MM.1S (cell line): Measurements from ENCODE around the gene LINC01488.

Source experiments
- DNase-seq: peaks from one replicate; pipeline ENCODE4 v3.0.0-alpha.2; 2015
- H2AFZ ChIP-seq: fragments of 300-600 bp; sonication (generic); 2 replicates; pipeline ENCODE4 v1.6.0; 2016; ENCODE audit warnings: antibody characterized with exemption, low read length
- H3F3A ChIP-seq: fragments of 300-600 bp; sonication (generic); 2 replicates; pipeline ENCODE4 v1.6.1; 2016; ENCODE audit warnings: mild to moderate bottlenecking, antibody characterized with exemption, low read length, moderate library complexity, mixed read lengths; ENCODE audit not compliant: insufficient read depth
- H3K27ac ChIP-seq: fragments of 300-600 bp; sonication (generic); 2 replicates; pipeline ENCODE4 v1.5.1; 2016; ENCODE audit warnings: mild to moderate bottlenecking, low read length
- H3K27me3 ChIP-seq: fragments of 300-600 bp; sonication (generic); replicated peaks from 2 replicates; pipeline ENCODE4 v1.6.0; 2016; ENCODE audit warnings: low read length; ENCODE audit not compliant: insufficient read depth
- H3K36me3 ChIP-seq: fragments of 300-600 bp; sonication (generic); replicated peaks from 2 replicates; pipeline ENCODE4 v1.6.1; 2016; ENCODE audit warnings: mild to moderate bottlenecking, low read length, mixed read lengths; ENCODE audit not compliant: insufficient read depth
- H3K4me1 ChIP-seq: fragments of 300-600 bp; sonication (generic); 2 replicates; pipeline ENCODE4 v1.6.1; 2016; ENCODE audit warnings: low read length, mixed read lengths
- H3K4me2 ChIP-seq: fragments of 300-600 bp; sonication (generic); 2 replicates; pipeline ENCODE4 v1.6.0; 2016; ENCODE audit warnings: low read depth, low read length
- H3K4me3 ChIP-seq: fragments of 300-600 bp; sonication (generic); 2 replicates; pipeline ENCODE4 v1.5.1; 2016; ENCODE audit warnings: low read length, mixed read lengths
- H3K79me2 ChIP-seq: fragments of 300-600 bp; sonication (generic); 2 replicates; pipeline ENCODE4 v1.6.1; 2016; ENCODE audit warnings: mixed run types, low read length, mixed read lengths
- H3K9ac ChIP-seq: fragments of 300-600 bp; sonication (generic); 2 replicates; pipeline ENCODE4 v1.6.1; 2016; ENCODE audit warnings: low read length, mixed read lengths
- H3K9me2 ChIP-seq: fragments of 300-600 bp; sonication (generic); replicated peaks from 2 replicates; pipeline ENCODE4 v1.6.1; 2016; ENCODE audit warnings: mild to moderate bottlenecking, low read length, mixed read lengths; ENCODE audit not compliant: insufficient read depth
- H3K9me3 ChIP-seq: fragments of 300-600 bp; sonication (generic); replicated peaks from 2 replicates; pipeline ENCODE4 v1.6.1; 2016; ENCODE audit warnings: mild to moderate bottlenecking, low read length, mixed read lengths; ENCODE audit not compliant: insufficient read depth
- H4K20me1 ChIP-seq: fragments of 300-600 bp; sonication (generic); 2 replicates; pipeline ENCODE4 v1.6.1; 2016; ENCODE audit warnings: mild to moderate bottlenecking, low read length, moderate library complexity, mixed read lengths; ENCODE audit not compliant: insufficient read depth
- EZH2 ChIP-seq: fragments of 300-600 bp; sonication (generic); optimal IDR thresholded peaks from 2 replicates; pipeline ENCODE3; 2017; ENCODE audit warnings: low read depth, mild to moderate bottlenecking, antibody characterized with exemption, low read length, mixed read lengths
- EZH2phosphoT487 ChIP-seq: fragments of 300-600 bp; sonication (generic); IDR thresholded peaks from 2 replicates; pipeline ENCODE4 v1.6.1; 2018; ENCODE audit warnings: antibody characterized with exemption, low read length
- TF ChIP-seq, protein P1 (sequence below): fragments of 300-600 bp; sonication (generic); IDR thresholded peaks from 2 replicates; pipeline ENCODE4 v1.5.1; 2016; ENCODE audit warnings: antibody characterized with exemption, low read length, mixed read lengths

LINC01488 gene

DNA sequence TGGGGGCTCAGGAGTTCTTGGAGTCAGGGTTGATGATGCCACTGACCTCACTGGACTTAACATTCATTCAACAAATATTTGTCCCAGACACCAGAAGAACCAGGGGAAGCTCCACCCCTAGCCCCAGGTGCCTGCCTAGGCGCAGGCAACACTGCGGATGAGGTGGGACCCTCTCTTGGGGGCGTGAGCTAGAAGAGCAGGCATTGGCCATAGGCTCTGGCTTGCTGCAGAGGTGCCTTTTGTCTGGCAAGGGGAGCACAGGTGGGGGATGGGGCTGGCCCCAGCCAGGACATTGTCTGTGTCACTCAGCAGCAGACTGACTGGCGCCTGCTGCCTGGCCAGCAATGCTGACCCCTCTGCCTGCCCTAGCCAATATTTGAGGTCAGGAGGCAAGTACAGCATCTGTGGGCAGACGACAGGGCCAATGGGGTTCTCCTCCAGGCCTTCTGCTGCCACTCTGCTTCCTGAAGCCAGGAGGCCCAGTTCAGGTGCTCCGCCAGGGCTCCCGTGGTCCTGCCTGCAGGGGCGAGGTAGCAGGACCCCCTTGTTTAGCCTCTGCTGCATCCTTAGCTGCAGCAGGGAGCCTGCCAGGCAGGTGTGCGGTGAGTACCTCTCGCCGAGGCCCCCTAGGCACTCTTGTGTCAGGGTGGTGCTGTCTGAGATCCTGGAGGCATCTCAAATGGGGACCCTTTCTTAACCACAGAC lies 4.0 kb downstream of the LINC01488 start:
- no peaks in the 10 kb centered on the region for H3K36me3 ChIP-seq
- H3K9me2 ChIP-seq, result no peaks in the 10 kb centered on the region
- H3K27ac ChIP-seq, result no peak overlapping the region
- H4K20me1 ChIP-seq, result no peaks in the 10 kb centered on the region
- H3F3A ChIP-seq, result no peaks in the 10 kb centered on the region
- H3K9me3 ChIP-seq, result no peaks in the 10 kb centered on the region
- H3K4me1 ChIP-seq, result no peaks in the 10 kb centered on the region
- no peaks in the 10 kb centered on the region for H3K79me2 ChIP-seq
- DNase-seq, result no peak
- TF ChIP-seq EZH2phosphoT487 (no peak), EZH2 (no peak)
- TF ChIP-seq, protein P1, sequence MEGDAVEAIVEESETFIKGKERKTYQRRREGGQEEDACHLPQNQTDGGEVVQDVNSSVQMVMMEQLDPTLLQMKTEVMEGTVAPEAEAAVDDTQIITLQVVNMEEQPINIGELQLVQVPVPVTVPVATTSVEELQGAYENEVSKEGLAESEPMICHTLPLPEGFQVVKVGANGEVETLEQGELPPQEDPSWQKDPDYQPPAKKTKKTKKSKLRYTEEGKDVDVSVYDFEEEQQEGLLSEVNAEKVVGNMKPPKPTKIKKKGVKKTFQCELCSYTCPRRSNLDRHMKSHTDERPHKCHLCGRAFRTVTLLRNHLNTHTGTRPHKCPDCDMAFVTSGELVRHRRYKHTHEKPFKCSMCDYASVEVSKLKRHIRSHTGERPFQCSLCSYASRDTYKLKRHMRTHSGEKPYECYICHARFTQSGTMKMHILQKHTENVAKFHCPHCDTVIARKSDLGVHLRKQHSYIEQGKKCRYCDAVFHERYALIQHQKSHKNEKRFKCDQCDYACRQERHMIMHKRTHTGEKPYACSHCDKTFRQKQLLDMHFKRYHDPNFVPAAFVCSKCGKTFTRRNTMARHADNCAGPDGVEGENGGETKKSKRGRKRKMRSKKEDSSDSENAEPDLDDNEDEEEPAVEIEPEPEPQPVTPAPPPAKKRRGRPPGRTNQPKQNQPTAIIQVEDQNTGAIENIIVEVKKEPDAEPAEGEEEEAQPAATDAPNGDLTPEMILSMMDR, result no peak
- H3K4me2 ChIP-seq, result no peak overlapping the region
- no peak overlapping the region for H3K9ac ChIP-seq
- H3K27me3 ChIP-seq, result peaks cover 97% of the 10 kb centered on the region
- H2AFZ ChIP-seq, result no peak overlapping the region
- H3K4me3 ChIP-seq, result no peak overlapping the region

DNA sequence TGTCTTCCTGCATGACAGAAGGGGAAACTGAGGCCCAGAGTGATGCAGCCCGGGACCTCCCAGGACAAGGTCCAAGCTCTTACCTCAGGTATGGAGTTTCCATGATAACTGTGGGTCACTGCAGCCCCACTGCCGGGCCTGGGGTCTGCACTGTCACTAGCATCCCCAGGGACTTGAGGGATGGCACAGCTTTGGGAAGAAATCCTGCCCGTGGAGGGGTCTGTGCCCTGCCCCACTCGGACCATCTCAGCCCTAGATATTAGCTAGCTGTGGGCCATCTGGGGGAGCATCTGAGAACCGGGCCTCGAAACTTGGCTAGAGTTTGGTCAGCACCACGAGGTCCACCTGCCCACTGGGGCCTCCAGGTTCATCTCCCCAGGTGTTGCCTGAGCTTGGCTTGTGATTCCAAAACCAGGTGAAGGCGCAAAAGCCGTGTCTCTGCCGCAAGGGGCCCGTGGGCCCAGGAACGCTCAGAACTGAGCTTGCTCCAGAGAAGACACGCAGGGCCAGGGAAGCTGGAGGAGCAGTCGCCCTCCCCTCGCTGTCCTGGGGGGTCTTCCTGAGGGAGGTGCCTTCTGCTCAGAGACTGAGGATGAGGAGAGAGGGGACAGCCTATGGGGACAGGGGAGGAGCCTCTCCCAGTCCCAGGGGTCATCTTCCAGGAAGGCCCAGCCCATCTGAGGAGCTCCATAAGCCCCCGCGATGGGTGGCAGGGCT lies 4.8 kb downstream of the LINC01488 start:
- H3K9me3 ChIP-seq, result no peaks in the 10 kb centered on the region
- TF ChIP-seq EZH2 (no peak), EZH2phosphoT487 (no peak)
- TF ChIP-seq, protein P1, result no peak
- H3K36me3 ChIP-seq, result no peaks in the 10 kb centered on the region
- no peaks in the 10 kb centered on the region for H3K9me2 ChIP-seq
- H3K4me2 ChIP-seq, result no peak overlapping the region
- H4K20me1 ChIP-seq, result no peaks in the 10 kb centered on the region
- no peak overlapping the region for H2AFZ ChIP-seq
- no peaks in the 10 kb centered on the region for H3F3A ChIP-seq
- no peak overlapping the region for H3K27ac ChIP-seq
- no peak overlapping the region for H3K9ac ChIP-seq
- DNase-seq, result no peak
- no peaks in the 10 kb centered on the region for H3K4me1 ChIP-seq
- no peak overlapping the region for H3K4me3 ChIP-seq
- peaks cover 97% of the 10 kb centered on the region for H3K27me3 ChIP-seq
- no peaks in the 10 kb centered on the region for H3K79me2 ChIP-seq

GRCh38 chr11:69486773-69487291 lies 5.4 kb downstream of the LINC01488 start:
- H3K36me3 ChIP-seq, result no peaks in the 10 kb centered on the region
- DNase-seq, result no peak
- H3K4me3 ChIP-seq, result no peak overlapping the region
- H3K4me2 ChIP-seq, result no peak overlapping the region
- no peak overlapping the region for H3K27ac ChIP-seq
- TF ChIP-seq, protein P1, result no peak
- TF ChIP-seq EZH2, result no peak
- H3K27me3 ChIP-seq, result peaks cover 97% of the 10 kb centered on the region
- H3F3A ChIP-seq, result no peaks in the 10 kb centered on the region
- no peaks in the 10 kb centered on the region for H3K4me1 ChIP-seq
- H3K79me2 ChIP-seq, result no peaks in the 10 kb centered on the region
- no peak overlapping the region for H3K9ac ChIP-seq
- no peaks in the 10 kb centered on the region for H3K9me2 ChIP-seq
- no peak overlapping the region for H2AFZ ChIP-seq
- no peaks in the 10 kb centered on the region for H4K20me1 ChIP-seq
- no peaks in the 10 kb centered on the region for H3K9me3 ChIP-seq
